ENCODE results near the gene NCAM1. TPM values are rescaled to one million over a fixed set of nuclear protein-coding genes. Genes with fewer than 3 reads are reported as not detected.

Gene NCAM1
- total and polyA plus RNA-seq, 2 experiments from 2014 or later, result 0.76 to 1.6 TPM

GRCh38 chr11:113316256-113316655 lies 355.0 kb downstream of the NCAM1 start (continued):
- TF ChIP-seq ZNF462 (CRISPR knock-in tag; IDR thresholded peaks at IDR 0.05) (no peak), ZNF114 (CRISPR knock-in tag; IDR thresholded peaks at IDR 0.05) (no peak), ETS1 (IDR thresholded peaks at IDR 0.05) (no peak)

- Histone ChIP-seq H3K79me2 (replicated peaks; ENCODE audit: insufficient read depth) (no peaks in the 10 kb centered on the region), H3K4me2 (no peak overlapping the region), H3K4me1 (ENCODE audit: insufficient read depth) (peaks cover 17% of the 10 kb centered on the region), H4K20me1 (replicated peaks; ENCODE audit: insufficient read depth) (no peaks in the 10 kb centered on the region), H3K27ac (ENCODE audit: low read depth) (no peak overlapping the region), H3K4me3 (no peak overlapping the region), H2AFZ (no peak overlapping the region), H3K36me3 (ENCODE audit: insufficient read depth) (no peaks in the 10 kb centered on the region), H3F3A (replicated peaks; ENCODE audit: low read depth) (no peaks in the 10 kb centered on the region), H3K27me3 (ENCODE audit: insufficient read depth) (0 out of 2 replicates have a peak, but pooled peaks cover 6% of the 10 kb centered on the region), H3K9me2 (ENCODE audit: insufficient read depth) (no peaks in the 10 kb centered on the region)
- Mint-ChIP-seq H3K36me3 (ENCODE audit: low read depth) (peaks cover 15% of the 10 kb centered on the region; the same call in 2 of the 3 replicates), H3K4me3 (no peak overlapping the region), H3K27me3 (ENCODE audit: insufficient read depth, low read depth, poor library complexity) (peaks cover 2% of the 10 kb centered on the region), H3K27ac (no peak overlapping the region), H3K9me3 (peaks cover 4% of the 10 kb centered on the region; the same call in 2 of the 3 replicates), H3K4me1 (peaks cover 19% of the 10 kb centered on the region)
- DNase-seq (ENCODE audit: low spot score), result no peak
- no peak for TF ChIP-seq ZNF331 (CRISPR knock-in tag; IDR thresholded peaks at IDR 0.05; ENCODE audit: low read depth)
- no peak for ATAC-seq
Observed at GRCh38 chr11:113317339-113317738, 356.1 kb downstream of the NCAM1 start.
